Measurements from ENCODE around the gene TMEM186. TPM values are rescaled to one million over a fixed set of nuclear protein-coding genes. Genes with fewer than 3 reads are reported as not detected.
"Not testable (repeated sequence)": the region's sequence is repeated elsewhere in the genome, so short reads cannot be mapped to it uniquely, and the experiment has no call there.

Gene TMEM186
- total RNA-seq, 2 donors from 2014 or later, result 14.2 to 15.4 TPM

DNA sequence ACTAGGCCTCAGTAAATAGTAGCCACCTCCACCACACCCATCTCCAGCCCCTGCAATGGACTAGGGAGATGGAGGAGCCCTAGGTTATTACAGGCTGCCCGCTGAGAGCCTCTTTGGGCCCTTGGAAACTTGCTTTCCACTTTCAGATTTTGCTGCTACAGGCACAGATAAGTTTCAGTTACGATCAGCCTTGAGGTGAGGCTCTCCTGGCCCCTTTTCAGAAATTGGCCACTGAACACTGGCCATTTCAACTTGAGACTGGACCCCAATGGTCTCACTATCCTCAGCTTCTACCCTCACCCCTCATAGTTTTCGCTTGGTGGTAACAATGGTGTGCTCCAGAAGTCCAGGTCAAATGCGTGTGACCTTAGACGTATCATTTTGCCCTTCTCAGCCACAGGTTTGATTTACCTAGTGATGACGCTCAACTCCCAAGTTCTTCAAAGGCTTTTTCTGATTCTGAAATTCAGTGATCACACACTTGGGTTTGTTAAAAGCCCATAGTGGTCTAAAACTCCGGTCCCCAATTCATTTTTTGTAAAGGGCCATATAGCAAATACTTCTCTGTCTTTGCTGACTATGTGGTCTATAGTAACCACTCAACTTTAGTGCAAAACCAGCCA lies 1.2 kb upstream of the TMEM186 start:
- ATAC-seq (replicated peaks), result no peak
- Mint-ChIP-seq H3K27me3 (no peaks in the 10 kb centered on the region), H3K36me3 (ENCODE audit: low read depth) (peaks cover 67% of the 10 kb centered on the region), H3K4me1 (peaks cover 28% of the 10 kb centered on the region), H3K27ac (peak overlapping the region; percentile 92), H3K9me3 (no peaks in the 10 kb centered on the region), H3K4me3 (peak overlapping the region; percentile 91)

DNA sequence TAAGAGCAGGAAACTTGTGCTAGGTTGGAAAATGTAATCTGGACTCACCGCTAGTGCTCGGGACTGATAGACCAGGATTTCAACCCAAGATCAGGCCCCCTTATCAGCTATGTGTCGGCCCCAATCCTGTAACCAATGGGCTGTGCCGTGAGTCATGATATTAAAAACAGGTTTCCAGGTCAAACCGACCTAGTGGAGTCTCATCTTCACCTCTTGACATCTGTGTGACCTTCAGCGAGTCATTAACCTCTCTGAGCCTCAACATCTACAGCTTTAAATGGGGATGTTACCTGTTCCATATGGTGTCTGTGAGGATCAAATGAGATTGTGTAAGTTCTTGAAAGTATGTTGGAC lies 712 bp upstream of the TMEM186 start:
- peak; percentile 53 for ATAC-seq (replicated peaks)
- Mint-ChIP-seq H3K4me1 (peaks cover 26% of the 10 kb centered on the region), H3K27me3 (no peaks in the 10 kb centered on the region), H3K27ac (peak overlapping the region; percentile 92), H3K36me3 (ENCODE audit: low read depth) (peaks cover 62% of the 10 kb centered on the region), H3K4me3 (peak overlapping the region; percentile 91), H3K9me3 (no peaks in the 10 kb centered on the region)

GRCh38 chr16:8796469-8797363 lies 723 bp downstream of the TMEM186 start:
- peak overlapping the region; percentile 92 for H3K27ac Mint-ChIP-seq
- H3K4me3 Mint-ChIP-seq, result peak overlapping the region; percentile 91
- no peak for ATAC-seq (replicated peaks)
- no peaks in the 10 kb centered on the region for H3K27me3 Mint-ChIP-seq
- H3K9me3 Mint-ChIP-seq, result no peaks in the 10 kb centered on the region
- H3K36me3 Mint-ChIP-seq (ENCODE audit: low read depth), result peaks cover 48% of the 10 kb centered on the region
- H3K4me1 Mint-ChIP-seq, result peaks cover 23% of the 10 kb centered on the region

DNA sequence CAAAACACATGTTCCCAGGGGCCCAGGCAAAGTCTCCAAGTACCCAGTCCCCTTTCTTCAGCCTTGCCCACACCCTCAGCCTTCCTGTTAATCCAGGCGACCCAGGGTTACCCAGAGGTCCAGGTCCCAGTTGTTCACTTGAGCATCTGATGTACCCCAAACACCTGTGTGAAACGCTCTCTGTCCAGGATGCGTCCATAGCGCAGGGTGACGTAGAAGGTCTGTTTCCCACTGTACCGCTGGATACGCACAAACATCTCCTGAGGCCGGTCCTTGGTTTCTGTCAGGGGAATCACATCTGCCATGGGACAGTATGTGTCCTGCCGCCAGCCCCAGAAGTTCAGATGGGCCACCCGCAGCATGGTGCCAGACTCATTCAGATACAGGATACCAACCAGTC lies 1.6 kb downstream of the TMEM186 start:
- no peak for ATAC-seq (replicated peaks)
- Mint-ChIP-seq H3K4me1 (peaks cover 23% of the 10 kb centered on the region), H3K4me3 (peak overlapping the region; percentile 91), H3K36me3 (ENCODE audit: low read depth) (peaks cover 39% of the 10 kb centered on the region), H3K27me3 (no peaks in the 10 kb centered on the region), H3K27ac (peak overlapping the region; percentile 43), H3K9me3 (no peaks in the 10 kb centered on the region)

DNA sequence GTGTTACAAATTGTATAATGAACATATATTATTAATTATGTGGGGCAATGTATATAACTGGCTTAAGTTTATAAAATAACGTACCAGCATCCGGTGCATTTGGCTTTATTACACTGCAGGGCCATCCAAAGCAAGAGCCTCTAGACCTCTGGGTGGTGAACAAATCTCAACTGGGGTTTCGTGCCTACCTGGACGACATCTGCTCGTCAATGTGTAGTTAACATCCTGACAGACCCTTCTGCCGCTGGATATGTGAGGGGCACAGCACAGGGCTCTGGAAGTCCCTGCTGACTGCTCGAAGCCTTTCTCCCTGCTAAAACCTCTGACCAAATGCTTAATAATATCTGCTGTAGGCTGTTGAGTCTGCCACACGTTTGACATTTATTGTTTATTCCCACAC lies 2.3 kb downstream of the TMEM186 start:
- H3K4me3 Mint-ChIP-seq, result peak overlapping the region; percentile 91
- no peaks in the 10 kb centered on the region for H3K9me3 Mint-ChIP-seq
- no peaks in the 10 kb centered on the region for H3K27me3 Mint-ChIP-seq
- H3K36me3 Mint-ChIP-seq (ENCODE audit: low read depth), result peaks cover 33% of the 10 kb centered on the region
- peaks cover 23% of the 10 kb centered on the region for H3K4me1 Mint-ChIP-seq
- ATAC-seq (replicated peaks), result no peak
- peak overlapping the region; percentile 43 for H3K27ac Mint-ChIP-seq

DNA sequence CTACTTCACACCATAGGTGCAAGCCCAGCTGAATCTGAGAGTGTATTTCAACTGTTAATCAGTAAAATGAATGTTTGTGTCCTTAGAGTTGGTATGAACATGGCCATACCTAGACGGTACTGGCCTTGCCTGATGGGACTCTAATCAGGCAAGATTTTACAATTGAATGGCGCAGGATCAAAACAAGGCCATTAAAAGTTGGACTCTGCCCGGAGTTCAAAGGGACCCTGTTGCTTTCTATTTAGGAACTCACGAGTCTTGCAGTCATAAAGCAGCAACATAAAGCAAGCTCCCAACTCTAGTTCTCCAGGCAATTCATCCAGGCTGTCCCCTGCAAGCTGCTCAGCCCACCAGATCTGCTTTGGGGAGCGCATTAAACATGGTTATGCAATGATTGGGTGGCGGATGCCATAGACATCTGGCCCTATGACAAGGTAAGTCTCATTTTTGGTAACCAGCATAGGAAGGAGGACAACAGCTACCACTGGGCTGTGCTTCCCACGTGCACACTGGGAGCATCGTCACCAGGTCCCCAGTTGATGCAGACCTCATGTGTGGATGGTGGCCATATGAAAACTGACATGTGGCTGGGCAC lies 8.8 kb downstream of the TMEM186 start:
- H3K4me1 Mint-ChIP-seq, result no peaks in the 10 kb centered on the region
- no peak for ATAC-seq (replicated peaks)
- no peak overlapping the region for H3K4me3 Mint-ChIP-seq
- H3K27ac Mint-ChIP-seq, result no peak overlapping the region
- no peaks in the 10 kb centered on the region for H3K36me3 Mint-ChIP-seq (ENCODE audit: low read depth)
- no peaks in the 10 kb centered on the region for H3K9me3 Mint-ChIP-seq
- H3K27me3 Mint-ChIP-seq, result no peaks in the 10 kb centered on the region

DNA sequence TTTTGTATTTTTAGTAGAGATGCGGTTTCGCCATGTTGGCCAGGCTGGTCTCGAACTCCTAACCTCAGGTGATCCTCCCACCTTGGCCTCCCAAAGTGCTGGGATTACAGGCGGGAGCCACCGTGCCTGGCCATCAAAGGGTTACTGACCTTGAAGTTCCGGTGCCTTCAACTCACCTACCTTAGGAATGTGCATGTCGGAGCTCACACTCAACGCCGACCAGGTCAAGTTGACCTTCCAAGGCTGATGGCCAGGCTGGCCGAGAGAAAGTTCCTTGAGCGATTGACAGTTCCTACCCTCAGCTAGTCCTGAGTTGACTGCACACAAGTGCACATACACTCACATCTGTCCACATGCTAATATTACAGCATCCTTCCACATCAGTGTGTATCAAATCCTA lies 11.1 kb downstream of the TMEM186 start:
- not testable (repeated sequence) for H3K27ac Mint-ChIP-seq; H3K27me3 Mint-ChIP-seq; ATAC-seq (replicated peaks); H3K4me1 Mint-ChIP-seq; H3K36me3 Mint-ChIP-seq (ENCODE audit: low read depth); H3K9me3 Mint-ChIP-seq; H3K4me3 Mint-ChIP-seq

- Mint-ChIP-seq H3K27me3 (no peaks in the 10 kb centered on the region), H3K36me3 (ENCODE audit: low read depth) (peaks cover 4% of the 10 kb centered on the region), H3K9me3 (no peaks in the 10 kb centered on the region), H3K27ac (no peak overlapping the region), H3K4me3 (no peak overlapping the region), H3K4me1 (no peaks in the 10 kb centered on the region)
- no peak for ATAC-seq (replicated peaks)
Observed at GRCh38 chr16:8785408-8785807, 12.0 kb downstream of the TMEM186 start.

GRCh38 chr16:8782673-8783072 lies 14.8 kb downstream of the TMEM186 start:
- no peaks in the 10 kb centered on the region for H3K9me3 Mint-ChIP-seq
- no peak overlapping the region for H3K27ac Mint-ChIP-seq
- ATAC-seq (replicated peaks), result no peak
- H3K36me3 Mint-ChIP-seq (ENCODE audit: low read depth), result peaks cover 4% of the 10 kb centered on the region
- H3K4me1 Mint-ChIP-seq, result no peaks in the 10 kb centered on the region
- no peaks in the 10 kb centered on the region for H3K27me3 Mint-ChIP-seq
- H3K4me3 Mint-ChIP-seq, result no peak overlapping the region

- H3K27ac Mint-ChIP-seq, result no peak overlapping the region
- peaks cover 11% of the 10 kb centered on the region for H3K36me3 Mint-ChIP-seq (ENCODE audit: low read depth)
- H3K9me3 Mint-ChIP-seq, result no peaks in the 10 kb centered on the region
- ATAC-seq (replicated peaks), result no peak
- H3K4me1 Mint-ChIP-seq, result no peaks in the 10 kb centered on the region
- H3K4me3 Mint-ChIP-seq, result no peak overlapping the region
- no peaks in the 10 kb centered on the region for H3K27me3 Mint-ChIP-seq
Observed at GRCh38 chr16:8781797-8782196, 15.6 kb downstream of the TMEM186 start.

DNA sequence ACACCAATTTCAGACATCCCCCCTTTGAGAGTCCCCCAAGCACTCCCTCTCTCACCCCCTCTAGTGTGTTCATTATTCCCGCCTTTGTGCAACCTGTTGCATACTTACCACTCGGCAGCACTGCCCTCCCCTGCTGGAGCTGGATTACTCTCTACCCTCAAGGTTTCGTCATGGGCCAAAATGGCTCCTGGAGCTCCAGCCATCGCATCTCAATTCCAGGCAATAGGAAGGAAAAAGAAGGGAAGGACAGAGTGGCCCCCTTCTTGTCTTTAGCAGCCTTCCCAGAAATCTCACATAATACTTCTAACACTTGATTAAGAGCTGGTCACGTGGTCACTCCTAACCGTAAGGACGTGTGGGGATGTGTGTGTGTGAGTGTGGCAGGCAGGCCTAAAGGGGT lies 20.2 kb downstream of the TMEM186 start:
- H3K4me1 Mint-ChIP-seq, result no peaks in the 10 kb centered on the region
- ATAC-seq (replicated peaks), result no peak
- H3K27ac Mint-ChIP-seq, result no peak overlapping the region
- H3K27me3 Mint-ChIP-seq, result no peaks in the 10 kb centered on the region
- H3K36me3 Mint-ChIP-seq (ENCODE audit: low read depth), result peaks cover 38% of the 10 kb centered on the region
- no peak overlapping the region for H3K4me3 Mint-ChIP-seq
- H3K9me3 Mint-ChIP-seq, result no peaks in the 10 kb centered on the region

- no peak for ATAC-seq (replicated peaks)
- Mint-ChIP-seq H3K4me3 (no peak overlapping the region), H3K4me1 (no peaks in the 10 kb centered on the region), H3K27me3 (no peaks in the 10 kb centered on the region), H3K9me3 (no peaks in the 10 kb centered on the region), H3K36me3 (ENCODE audit: low read depth) (peaks cover 44% of the 10 kb centered on the region), H3K27ac (no peak overlapping the region)
Observed at GRCh38 chr16:8776129-8776584, 21.3 kb downstream of the TMEM186 start.

DNA sequence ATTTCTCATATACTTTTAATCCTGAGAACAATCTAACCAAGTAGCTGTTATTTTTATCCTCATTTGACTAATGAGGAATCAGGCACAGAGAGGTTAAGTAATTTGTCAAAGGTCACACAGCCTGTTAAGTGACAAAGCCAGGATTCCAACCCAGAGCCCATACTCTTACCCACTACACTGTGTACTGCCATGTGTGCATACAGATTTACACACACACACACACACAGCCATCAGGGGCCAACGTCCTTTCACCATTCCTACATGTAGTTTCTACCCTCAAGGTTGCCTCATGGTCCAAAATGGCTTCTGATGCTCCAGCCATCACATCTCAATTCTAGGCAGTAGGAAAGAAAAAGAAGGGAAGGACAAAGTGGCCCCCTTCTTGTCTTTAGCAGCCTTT lies 22.1 kb downstream of the TMEM186 start:
- no peaks in the 10 kb centered on the region for H3K9me3 Mint-ChIP-seq
- no peaks in the 10 kb centered on the region for H3K4me1 Mint-ChIP-seq
- H3K4me3 Mint-ChIP-seq, result no peak overlapping the region
- H3K27ac Mint-ChIP-seq, result no peak overlapping the region
- peaks cover 44% of the 10 kb centered on the region for H3K36me3 Mint-ChIP-seq (ENCODE audit: low read depth)
- ATAC-seq (replicated peaks), result no peak
- no peaks in the 10 kb centered on the region for H3K27me3 Mint-ChIP-seq

GRCh38 chr16:8774208-8774607 lies 23.2 kb downstream of the TMEM186 start:
- H3K27ac Mint-ChIP-seq, result no peak overlapping the region
- H3K36me3 Mint-ChIP-seq (ENCODE audit: low read depth), result peaks cover 44% of the 10 kb centered on the region
- H3K9me3 Mint-ChIP-seq, result no peaks in the 10 kb centered on the region
- ATAC-seq (replicated peaks), result no peak
- H3K4me3 Mint-ChIP-seq, result no peak overlapping the region
- no peaks in the 10 kb centered on the region for H3K4me1 Mint-ChIP-seq
- no peaks in the 10 kb centered on the region for H3K27me3 Mint-ChIP-seq

GRCh38 chr16:8773537-8773936 lies 23.9 kb downstream of the TMEM186 start:
- no peak for ATAC-seq (replicated peaks)
- no peaks in the 10 kb centered on the region for H3K9me3 Mint-ChIP-seq
- no peaks in the 10 kb centered on the region for H3K4me1 Mint-ChIP-seq
- H3K27ac Mint-ChIP-seq, result no peak overlapping the region
- H3K4me3 Mint-ChIP-seq, result no peak overlapping the region
- no peaks in the 10 kb centered on the region for H3K27me3 Mint-ChIP-seq
- H3K36me3 Mint-ChIP-seq (ENCODE audit: low read depth), result peaks cover 49% of the 10 kb centered on the region

Measured in activated T-helper 17 cell treated with anti-CD3 and anti-CD28 coated beads, Interleukin-2, amount 50 U/mL, for 72 hours (primary cell).